ENCODE data around the gene ATP5MC3. TPM values are rescaled to one million over a fixed set of nuclear protein-coding genes. Genes with fewer than 3 reads are reported as not detected.

Gene ATP5MC3
- total RNA-seq, 3 donors from 2014 or later, result 324 to 627 (median 480) TPM

DNA sequence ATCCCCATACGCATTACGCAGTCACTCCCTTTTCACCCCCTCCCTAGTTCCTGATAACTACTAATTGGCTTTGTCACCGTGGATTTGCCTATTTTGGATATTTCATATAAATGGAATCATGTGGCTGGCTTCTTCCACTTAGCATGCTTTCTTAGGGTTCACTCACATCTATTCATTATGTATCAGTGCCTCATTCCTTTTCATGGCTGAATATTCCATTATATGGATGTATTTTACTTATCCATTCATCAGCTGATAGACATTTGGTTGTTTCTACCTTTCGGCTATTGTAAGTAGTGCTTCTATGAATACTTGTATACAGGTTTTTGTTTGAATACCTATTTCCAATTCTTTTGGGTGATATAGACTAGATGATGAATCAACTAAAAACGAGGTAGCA is 4.9 kb downstream of the ATP5MC3 start:
- Histone ChIP-seq H3K4me3 (no peak overlapping the region), H3K9me3 (no peaks in the 10 kb centered on the region), H3K4me1 (ENCODE audit: low read depth) (peaks cover 11% of the 10 kb centered on the region), H3K36me3 (ENCODE audit: low read depth) (no peaks in the 10 kb centered on the region)
- intact Hi-C loops (cut with DNase I, micrococcal nuclease), result no loop called here
- DNase-seq, result no peak
- no peak for ATAC-seq
- TF ChIP-seq, protein P1, sequence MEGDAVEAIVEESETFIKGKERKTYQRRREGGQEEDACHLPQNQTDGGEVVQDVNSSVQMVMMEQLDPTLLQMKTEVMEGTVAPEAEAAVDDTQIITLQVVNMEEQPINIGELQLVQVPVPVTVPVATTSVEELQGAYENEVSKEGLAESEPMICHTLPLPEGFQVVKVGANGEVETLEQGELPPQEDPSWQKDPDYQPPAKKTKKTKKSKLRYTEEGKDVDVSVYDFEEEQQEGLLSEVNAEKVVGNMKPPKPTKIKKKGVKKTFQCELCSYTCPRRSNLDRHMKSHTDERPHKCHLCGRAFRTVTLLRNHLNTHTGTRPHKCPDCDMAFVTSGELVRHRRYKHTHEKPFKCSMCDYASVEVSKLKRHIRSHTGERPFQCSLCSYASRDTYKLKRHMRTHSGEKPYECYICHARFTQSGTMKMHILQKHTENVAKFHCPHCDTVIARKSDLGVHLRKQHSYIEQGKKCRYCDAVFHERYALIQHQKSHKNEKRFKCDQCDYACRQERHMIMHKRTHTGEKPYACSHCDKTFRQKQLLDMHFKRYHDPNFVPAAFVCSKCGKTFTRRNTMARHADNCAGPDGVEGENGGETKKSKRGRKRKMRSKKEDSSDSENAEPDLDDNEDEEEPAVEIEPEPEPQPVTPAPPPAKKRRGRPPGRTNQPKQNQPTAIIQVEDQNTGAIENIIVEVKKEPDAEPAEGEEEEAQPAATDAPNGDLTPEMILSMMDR (IDR thresholded peaks at IDR 0.05), result no peak

DNA sequence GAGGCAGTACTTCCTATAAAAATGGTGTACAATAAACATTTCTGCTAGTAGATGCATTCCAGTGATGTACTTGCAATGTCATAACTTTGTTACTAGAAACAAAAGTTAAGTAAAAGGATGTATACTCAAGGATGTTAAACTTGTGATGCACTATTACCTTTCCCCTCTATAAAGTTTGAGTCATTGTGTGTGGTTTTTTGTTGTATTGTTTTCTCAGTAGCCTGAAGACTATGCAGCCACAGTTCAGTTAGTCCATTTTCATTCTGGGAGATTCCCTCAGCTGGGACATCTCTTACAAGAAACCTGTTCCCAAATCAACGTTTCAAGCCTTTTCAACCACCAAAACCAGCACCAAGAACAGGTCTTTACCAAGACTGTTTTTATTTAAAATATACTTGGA is 5.6 kb downstream of the ATP5MC3 start:
- peaks cover 11% of the 10 kb centered on the region for H3K4me1 ChIP-seq (ENCODE audit: low read depth)
- intact Hi-C loops (cut with DNase I, micrococcal nuclease), result no loop called here

DNA sequence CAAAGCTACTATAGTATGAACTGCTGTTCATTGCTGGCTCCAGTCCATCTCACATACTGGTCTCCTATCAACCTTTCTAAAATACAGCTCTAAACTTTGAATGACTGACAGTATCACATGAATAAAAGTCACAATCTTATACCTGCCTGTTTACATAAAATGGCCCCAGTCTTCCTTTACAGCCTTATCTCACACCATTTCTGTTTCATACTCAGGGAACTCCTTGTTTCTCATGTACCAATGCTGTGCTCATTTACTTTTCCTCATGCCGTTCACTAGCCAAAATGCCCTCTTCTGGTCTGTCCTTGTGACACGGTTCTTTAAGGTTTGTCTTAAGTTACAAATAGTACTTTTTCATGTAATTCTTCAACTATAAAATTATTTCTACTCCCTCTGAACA is 6.2 kb downstream of the ATP5MC3 start:
- Histone ChIP-seq H3K9me3 (no peaks in the 10 kb centered on the region), H3K36me3 (ENCODE audit: low read depth) (no peaks in the 10 kb centered on the region), H3K4me1 (ENCODE audit: low read depth) (peaks cover 8% of the 10 kb centered on the region), H3K4me3 (no peak overlapping the region)
- ATAC-seq (no peak), DNase-seq (no peak)
- TF ChIP-seq, protein P1 (IDR thresholded peaks at IDR 0.05), result no peak
- intact Hi-C loops (cut with DNase I, micrococcal nuclease), result no loop called here

More for the DNA sequence above, 5.6 kb downstream of the ATP5MC3 start:
- H3K4me3 ChIP-seq, result no peak overlapping the region
- ATAC-seq (no peak), DNase-seq (no peak)
- no peaks in the 10 kb centered on the region for H3K36me3 ChIP-seq (ENCODE audit: low read depth)
- TF ChIP-seq, protein P1 (IDR thresholded peaks at IDR 0.05), result no peak
- H3K9me3 ChIP-seq, result no peaks in the 10 kb centered on the region

DNA sequence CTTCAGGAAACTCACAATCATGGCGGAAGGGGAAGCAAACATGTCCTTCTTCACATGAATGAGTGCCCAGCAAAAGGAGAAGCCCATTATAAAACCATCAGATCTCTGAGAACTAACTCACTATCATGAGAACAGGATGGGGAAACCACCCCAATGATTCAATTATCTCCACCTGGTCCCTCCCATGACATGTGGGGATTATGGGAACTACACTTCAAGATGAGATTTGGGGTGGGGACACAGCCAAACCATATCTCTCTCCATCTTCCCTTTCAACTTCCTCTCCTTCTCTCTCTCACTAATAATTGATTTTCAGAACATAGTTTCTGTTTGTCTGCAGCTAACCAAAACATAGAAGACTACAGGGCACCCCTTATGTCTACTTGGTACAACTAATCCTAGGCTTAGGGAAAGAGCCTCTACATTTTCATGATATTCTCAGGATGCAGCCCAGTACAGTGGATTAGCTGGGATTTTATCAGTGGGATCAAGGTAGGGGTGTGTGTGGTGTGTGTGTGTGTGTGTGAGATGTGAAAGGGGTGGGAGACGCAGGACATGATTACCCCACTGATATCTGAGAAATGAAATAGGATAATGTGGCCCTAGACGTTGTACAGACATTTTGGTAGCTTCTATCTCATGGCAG is 10.7 kb downstream of the ATP5MC3 start:
- TF ChIP-seq, protein P1 (IDR thresholded peaks at IDR 0.05), result no peak

DNA sequence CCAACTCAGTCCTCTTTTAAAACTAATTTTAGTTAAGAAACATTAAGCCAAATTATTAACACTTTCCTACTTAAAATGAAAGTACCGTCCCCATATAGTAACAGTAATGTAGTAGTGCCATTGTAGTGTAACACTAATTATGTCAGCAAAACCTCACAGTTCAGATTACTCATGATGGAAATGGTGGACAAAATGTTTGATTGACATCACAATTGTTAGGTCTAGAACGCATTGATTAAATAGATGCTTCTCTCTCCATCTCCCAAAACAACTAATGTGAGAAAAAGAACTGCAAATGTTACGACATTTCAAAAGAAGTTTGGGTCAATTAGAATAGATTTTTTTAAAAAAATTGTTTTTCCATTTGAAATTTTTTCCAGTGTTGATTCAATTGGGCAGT is 12.3 kb downstream of the ATP5MC3 start:
- intact Hi-C loops (cut with DNase I, micrococcal nuclease), result no loop called here

More for the DNA sequence above, 10.7 kb downstream of the ATP5MC3 start:
- DNase-seq (no peak), ATAC-seq (no peak)
- H3K4me1 ChIP-seq (ENCODE audit: low read depth), result peaks cover 16% of the 10 kb centered on the region
- intact Hi-C loops (cut with DNase I, micrococcal nuclease), result no loop called here
- H3K9me3 ChIP-seq, result no peaks in the 10 kb centered on the region
- peaks cover 4% of the 10 kb centered on the region for H3K36me3 ChIP-seq (ENCODE audit: low read depth)
- H3K4me3 ChIP-seq, result no peak overlapping the region

More for the DNA sequence above, 12.3 kb downstream of the ATP5MC3 start:
- H3K4me3 ChIP-seq, result no peak overlapping the region
- DNase-seq (no peak), ATAC-seq (no peak)
- peaks cover 16% of the 10 kb centered on the region for H3K4me1 ChIP-seq (ENCODE audit: low read depth)
- TF ChIP-seq, protein P1 (IDR thresholded peaks at IDR 0.05), result no peak
- H3K36me3 ChIP-seq (ENCODE audit: low read depth), result peaks cover 4% of the 10 kb centered on the region
- H3K9me3 ChIP-seq, result no peaks in the 10 kb centered on the region
